Central memory CD8-positive, alpha-beta T cell (primary cell): Measurements from ENCODE around the gene FLNA.

Experiments
- ATAC-seq: fragments of 150-1000 bp; cut with Tn5 transposase; replicated peaks from 2 replicates; pipeline ENCODE4 v1.10.0; 2022; ENCODE audit warnings: mild to moderate bottlenecking, moderate FRiP score, moderate number of reproducible peaks; ENCODE audit not compliant: poor library complexity, severe bottlenecking; ENCODE audit errors: extremely low read depth
- DNase-seq, 2 donors: peaks; one replicate each; pipeline ENCODE4 v3.0.0; 2021; ENCODE audit warnings: low spot score in 2 of 2
- H3K27ac Mint-ChIP-seq: one replicate; pipeline ENCODE4 v1.8.0; 2022; ENCODE audit warnings: low read depth, mild to moderate bottlenecking, moderate library complexity, mixed read lengths
- H3K27me3 Mint-ChIP-seq: one replicate; pipeline ENCODE4 v1.8.0; 2022; ENCODE audit warnings: mixed read lengths
- H3K36me3 Mint-ChIP-seq: one replicate; pipeline ENCODE4 v1.8.0; 2022; ENCODE audit warnings: mild to moderate bottlenecking, moderate library complexity, mixed read lengths; ENCODE audit not compliant: insufficient read depth
- H3K4me1 Mint-ChIP-seq: one replicate; pipeline ENCODE4 v1.8.0; 2022; ENCODE audit warnings: mixed read lengths
- H3K4me3 Mint-ChIP-seq: one replicate; pipeline ENCODE4 v1.8.0; 2022; ENCODE audit warnings: mild to moderate bottlenecking, moderate library complexity, mixed read lengths
- H3K9me3 Mint-ChIP-seq: one replicate; pipeline ENCODE4 v1.8.0; 2022; ENCODE audit warnings: mixed read lengths

FLNA gene

GRCh38 chrX:154374313-154375155, at the start of gene FLNA:
TSS of gene FLNA (minus strand) at chrX:154374634. CDS start at chrX:154371245, 3,389 bp downstream.
- H3K27me3 Mint-ChIP-seq, result no peaks in the 10 kb centered on the region
- DNase-seq (no peak), ATAC-seq (no peak)
- H3K36me3 Mint-ChIP-seq, result peaks cover 28% of the 10 kb centered on the region
- H3K4me1 Mint-ChIP-seq, result peaks cover 6% of the 10 kb centered on the region
- H3K9me3 Mint-ChIP-seq, result no peaks in the 10 kb centered on the region
- peak within 1 kb of the TSS; percentile 88 for H3K4me3 Mint-ChIP-seq
- H3K27ac Mint-ChIP-seq, result no peak within 1 kb of the TSS

GRCh38 chrX:154420402-154420756, 45.9 kb upstream of the FLNA start:
- Mint-ChIP-seq H3K4me3 (no peak overlapping the region), H3K9me3 (no peaks in the 10 kb centered on the region), H3K36me3 (peaks cover 10% of the 10 kb centered on the region), H3K4me1 (no peaks in the 10 kb centered on the region), H3K27me3 (no peaks in the 10 kb centered on the region), H3K27ac (no peak overlapping the region)
- ATAC-seq (no peak), DNase-seq (no peak)

GRCh38 chrX:154419688-154420401, 45.4 kb upstream of the FLNA start:
- DNase-seq (no peak), ATAC-seq (no peak)
- peaks cover 10% of the 10 kb centered on the region for H3K36me3 Mint-ChIP-seq
- no peaks in the 10 kb centered on the region for H3K4me1 Mint-ChIP-seq
- no peak overlapping the region for H3K4me3 Mint-ChIP-seq
- no peak overlapping the region for H3K27ac Mint-ChIP-seq
- no peaks in the 10 kb centered on the region for H3K27me3 Mint-ChIP-seq
- no peaks in the 10 kb centered on the region for H3K9me3 Mint-ChIP-seq

GRCh38 chrX:154419189-154419588, 44.8 kb upstream of the FLNA start:
- DNase-seq (no peak), ATAC-seq (no peak)
- no peak overlapping the region for H3K27ac Mint-ChIP-seq
- no peaks in the 10 kb centered on the region for H3K9me3 Mint-ChIP-seq
- peaks cover 13% of the 10 kb centered on the region for H3K36me3 Mint-ChIP-seq
- no peaks in the 10 kb centered on the region for H3K27me3 Mint-ChIP-seq
- H3K4me1 Mint-ChIP-seq, result no peaks in the 10 kb centered on the region
- no peak overlapping the region for H3K4me3 Mint-ChIP-seq

GRCh38 chrX:154417157-154417556, 42.7 kb upstream of the FLNA start:
- Mint-ChIP-seq H3K4me1 (peaks cover 6% of the 10 kb centered on the region), H3K9me3 (no peaks in the 10 kb centered on the region), H3K36me3 (peaks cover 13% of the 10 kb centered on the region), H3K4me3 (no peak overlapping the region), H3K27me3 (no peaks in the 10 kb centered on the region), H3K27ac (no peak overlapping the region)
- no peak for DNase-seq
- ATAC-seq, result no peak

- Mint-ChIP-seq H3K4me3 (no peak overlapping the region), H3K9me3 (no peaks in the 10 kb centered on the region), H3K27ac (no peak overlapping the region), H3K36me3 (peaks cover 6% of the 10 kb centered on the region), H3K27me3 (no peaks in the 10 kb centered on the region), H3K4me1 (peaks cover 14% of the 10 kb centered on the region)
- DNase-seq (no peak), ATAC-seq (no peak)
Observed at GRCh38 chrX:154413142-154413541, 38.7 kb upstream of the FLNA start.

- H3K4me1 Mint-ChIP-seq, result peaks cover 14% of the 10 kb centered on the region
- H3K4me3 Mint-ChIP-seq, result peak overlapping the region; percentile 89
- DNase-seq (no peak), ATAC-seq (peak; percentile 51)
- H3K9me3 Mint-ChIP-seq, result no peaks in the 10 kb centered on the region
- H3K27me3 Mint-ChIP-seq, result no peaks in the 10 kb centered on the region
- H3K36me3 Mint-ChIP-seq, result peaks cover 6% of the 10 kb centered on the region
- peak overlapping the region; percentile 89 for H3K27ac Mint-ChIP-seq
Observed at GRCh38 chrX:154412468-154412867, 38.0 kb upstream of the FLNA start.

- Mint-ChIP-seq H3K36me3 (peaks cover 6% of the 10 kb centered on the region), H3K4me1 (peaks cover 14% of the 10 kb centered on the region), H3K4me3 (peak overlapping the region; percentile 89), H3K9me3 (no peaks in the 10 kb centered on the region), H3K27me3 (no peaks in the 10 kb centered on the region), H3K27ac (peak overlapping the region; percentile 89)
- no peak for DNase-seq
- peak; percentile 55 for ATAC-seq
Observed at GRCh38 chrX:154411981-154412340, 37.5 kb upstream of the FLNA start.

- ATAC-seq (no peak), DNase-seq (no peak)
- peak within 1 kb of the TSS; percentile 61 for H3K4me3 Mint-ChIP-seq
- no peaks in the 10 kb centered on the region for H3K9me3 Mint-ChIP-seq
- H3K27ac Mint-ChIP-seq, result peak within 1 kb of the TSS; percentile 65
- peaks cover 14% of the 10 kb centered on the region for H3K4me1 Mint-ChIP-seq
- peaks cover 5% of the 10 kb centered on the region for H3K36me3 Mint-ChIP-seq
- no peaks in the 10 kb centered on the region for H3K27me3 Mint-ChIP-seq
Observed at GRCh38 chrX:154409222-154409871, 34.9 kb upstream of the FLNA start, which contains the start of gene DNASE1L1. TSS of gene DNASE1L1 (minus strand) at chrX:154409254. CDS start at chrX:154405568, 3,686 bp downstream.

GRCh38 chrX:154408659-154409221, 34.3 kb upstream of the FLNA start:
- H3K9me3 Mint-ChIP-seq, result no peaks in the 10 kb centered on the region
- peaks cover 14% of the 10 kb centered on the region for H3K4me1 Mint-ChIP-seq
- DNase-seq (no peak), ATAC-seq (no peak)
- H3K36me3 Mint-ChIP-seq, result peaks cover 3% of the 10 kb centered on the region
- H3K4me3 Mint-ChIP-seq, result peak overlapping the region; percentile 61
- no peak overlapping the region for H3K27ac Mint-ChIP-seq
- H3K27me3 Mint-ChIP-seq, result no peaks in the 10 kb centered on the region

- no peak overlapping the region for H3K4me3 Mint-ChIP-seq
- H3K4me1 Mint-ChIP-seq, result peaks cover 10% of the 10 kb centered on the region
- H3K36me3 Mint-ChIP-seq, result peaks cover 21% of the 10 kb centered on the region
- H3K27ac Mint-ChIP-seq, result no peak overlapping the region
- H3K9me3 Mint-ChIP-seq, result no peaks in the 10 kb centered on the region
- H3K27me3 Mint-ChIP-seq, result no peaks in the 10 kb centered on the region
- ATAC-seq (no peak), DNase-seq (no peak)
Observed at GRCh38 chrX:154404625-154405192, 30.3 kb upstream of the FLNA start.

- ATAC-seq, result no peak
- Mint-ChIP-seq H3K9me3 (no peaks in the 10 kb centered on the region), H3K4me3 (no peak overlapping the region), H3K36me3 (peaks cover 29% of the 10 kb centered on the region), H3K4me1 (peaks cover 15% of the 10 kb centered on the region), H3K27ac (no peak overlapping the region), H3K27me3 (no peaks in the 10 kb centered on the region)
- no peak for DNase-seq
Observed at GRCh38 chrX:154403858-154404257, 29.4 kb upstream of the FLNA start.
